GM12873 (cell line): ENCODE data around the gene OR6K3.

Source experiments
- CTCF ChIP-seq: IDR thresholded peaks from 2 replicates; pipeline ENCODE4 v1.5.1; 2012; ENCODE audit warnings: low read depth, mild to moderate bottlenecking, moderate library complexity, low read length, control low read depth; ENCODE audit not compliant: insufficient read depth; ENCODE audit errors: missing control alignments

OR6K3 gene, protein sequence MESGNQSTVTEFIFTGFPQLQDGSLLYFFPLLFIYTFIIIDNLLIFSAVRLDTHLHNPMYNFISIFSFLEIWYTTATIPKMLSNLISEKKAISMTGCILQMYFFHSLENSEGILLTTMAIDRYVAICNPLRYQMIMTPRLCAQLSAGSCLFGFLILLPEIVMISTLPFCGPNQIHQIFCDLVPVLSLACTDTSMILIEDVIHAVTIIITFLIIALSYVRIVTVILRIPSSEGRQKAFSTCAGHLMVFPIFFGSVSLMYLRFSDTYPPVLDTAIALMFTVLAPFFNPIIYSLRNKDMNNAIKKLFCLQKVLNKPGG

DNA sequence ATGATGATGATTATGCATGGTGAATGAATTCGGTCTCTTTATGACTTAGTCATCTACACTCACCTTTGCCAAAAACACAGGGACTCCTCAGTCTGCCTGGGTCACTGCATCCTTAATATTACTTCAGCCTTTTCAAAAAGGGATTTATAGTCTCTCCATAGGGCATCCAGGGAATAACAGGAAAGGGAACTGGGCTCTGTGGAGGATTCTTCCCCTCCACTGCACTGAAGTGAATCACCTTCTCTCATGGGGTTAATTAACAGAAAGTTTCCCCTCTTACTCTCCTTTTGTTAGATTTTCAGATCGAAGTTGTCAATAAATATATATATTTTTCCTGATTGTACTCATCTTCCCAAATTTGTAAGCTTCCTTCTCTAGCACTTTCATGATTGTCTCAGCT is at the start of gene OR6K3:
TSS of gene OR6K3 (minus strand) at position 101 of the 400 bp plus-strand sequence. CDS start 2,605 bp downstream, outside the sequence.
- no peak for TF ChIP-seq CTCF

GRCh38 chr1:158754420-158754819 is 33.9 kb upstream of the OR6K3 start, which contains the start of gene OR6K6:
Gene OR6K6 (plus strand): TSS chr1:158754720. CDS start chr1:158754888, 168 bp downstream.
- TF ChIP-seq CTCF = no peak

GRCh38 chr1:158752155-158752712 is 31.7 kb upstream of the OR6K3 start:
- no peak for TF ChIP-seq CTCF

DNA sequence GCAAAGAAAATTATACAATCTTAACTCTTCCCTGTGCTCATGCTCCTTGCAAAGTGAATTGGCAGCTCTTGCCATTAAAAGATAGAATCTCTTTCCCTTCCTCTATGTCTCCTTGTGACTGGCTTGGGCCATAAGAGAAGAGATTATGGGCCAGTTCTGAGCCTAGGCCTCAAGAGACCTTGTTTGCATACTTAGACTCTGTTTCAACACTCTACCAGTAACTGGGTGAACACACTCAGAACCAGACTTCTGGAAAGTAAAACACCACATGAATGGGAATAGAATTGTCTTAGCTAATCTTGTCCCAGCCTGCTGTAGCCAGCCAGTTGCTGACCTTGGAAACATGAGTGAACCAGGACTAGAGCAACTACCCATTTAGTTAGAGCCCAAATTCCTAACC is 15.3 kb upstream of the OR6K3 start:
- no peak for TF ChIP-seq CTCF

DNA sequence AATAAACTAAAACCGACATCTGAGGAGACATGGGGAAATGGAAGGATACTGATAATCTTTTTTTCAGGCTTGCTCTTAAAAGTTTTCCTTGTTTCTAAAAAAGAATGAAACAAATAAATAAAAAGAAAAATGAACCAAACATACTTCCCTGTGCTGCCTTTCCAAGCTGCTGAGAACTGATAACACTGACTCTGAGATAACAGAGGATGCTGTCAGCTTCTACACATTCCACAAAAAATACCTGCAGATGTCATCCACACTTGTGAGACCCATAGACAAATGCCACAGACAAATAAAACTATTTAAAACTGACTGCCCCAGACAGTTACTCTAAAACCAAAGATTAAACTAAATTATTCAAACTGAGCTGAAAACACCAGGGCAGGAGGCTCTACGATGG is 12.0 kb upstream of the OR6K3 start:
- no peak for TF ChIP-seq CTCF

GRCh38 chr1:158731707-158732106 is 11.2 kb upstream of the OR6K3 start:
- TF ChIP-seq CTCF = no peak

DNA sequence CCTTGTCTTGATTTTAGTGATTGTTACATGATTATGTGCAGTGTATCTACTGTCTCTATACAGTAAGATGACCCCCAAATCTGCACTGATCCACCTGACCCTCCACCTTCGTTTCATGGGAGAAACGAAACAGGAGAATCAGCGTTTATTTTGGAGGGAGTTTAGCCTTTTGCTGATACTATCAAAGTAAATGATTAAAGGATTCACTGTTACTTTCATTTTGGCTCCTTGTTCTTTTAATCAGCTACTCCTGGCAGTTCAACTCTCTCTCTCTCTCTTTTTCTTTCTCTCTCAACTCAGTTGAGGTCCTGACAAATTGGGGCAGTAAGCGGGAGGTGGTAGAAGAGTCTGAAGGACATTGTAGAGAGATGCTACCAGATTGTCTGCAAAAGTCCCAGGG is 9.9 kb upstream of the OR6K3 start:
- no peak for TF ChIP-seq CTCF
